GM12874 (cell line): ENCODE measurements around the gene FAM236C.
"Not testable (repeated sequence)": the region's sequence is repeated elsewhere in the genome, so short reads cannot be mapped to it uniquely, and the experiment has no call there.

Experiments used
- TF ChIP-seq, protein P1 (sequence below): IDR thresholded peaks from 2 replicates; pipeline ENCODE4 v1.5.1; 2011; ENCODE audit warnings: low read depth, mild to moderate bottlenecking, control low read depth, low read length, moderate library complexity; ENCODE audit not compliant: insufficient read depth

FAM236C gene

DNA sequence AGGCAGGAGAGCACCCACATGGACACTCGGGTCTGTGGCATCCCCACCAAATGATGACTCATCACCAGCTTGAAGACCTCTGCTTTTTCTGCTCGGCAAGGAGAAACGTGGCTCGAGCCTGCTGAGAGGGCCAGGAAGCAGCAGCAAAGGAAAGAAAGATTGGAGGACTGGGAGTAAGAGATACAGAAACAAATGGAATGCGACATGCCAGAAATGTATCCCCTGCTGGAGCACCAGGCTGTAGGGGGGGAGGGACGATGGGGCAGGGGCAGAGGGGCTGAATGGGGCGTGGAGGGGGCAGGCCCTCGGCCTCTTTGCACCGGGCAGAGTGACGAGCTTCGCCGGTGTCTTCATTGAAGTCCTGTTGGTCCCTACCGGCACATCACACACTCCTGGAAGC is at the start of gene FAM236C:
FAM236C (plus strand) TSS at position 301 of the 400 bp plus-strand sequence. CDS start 100 bp downstream, outside the sequence.
- TF ChIP-seq, protein P1, sequence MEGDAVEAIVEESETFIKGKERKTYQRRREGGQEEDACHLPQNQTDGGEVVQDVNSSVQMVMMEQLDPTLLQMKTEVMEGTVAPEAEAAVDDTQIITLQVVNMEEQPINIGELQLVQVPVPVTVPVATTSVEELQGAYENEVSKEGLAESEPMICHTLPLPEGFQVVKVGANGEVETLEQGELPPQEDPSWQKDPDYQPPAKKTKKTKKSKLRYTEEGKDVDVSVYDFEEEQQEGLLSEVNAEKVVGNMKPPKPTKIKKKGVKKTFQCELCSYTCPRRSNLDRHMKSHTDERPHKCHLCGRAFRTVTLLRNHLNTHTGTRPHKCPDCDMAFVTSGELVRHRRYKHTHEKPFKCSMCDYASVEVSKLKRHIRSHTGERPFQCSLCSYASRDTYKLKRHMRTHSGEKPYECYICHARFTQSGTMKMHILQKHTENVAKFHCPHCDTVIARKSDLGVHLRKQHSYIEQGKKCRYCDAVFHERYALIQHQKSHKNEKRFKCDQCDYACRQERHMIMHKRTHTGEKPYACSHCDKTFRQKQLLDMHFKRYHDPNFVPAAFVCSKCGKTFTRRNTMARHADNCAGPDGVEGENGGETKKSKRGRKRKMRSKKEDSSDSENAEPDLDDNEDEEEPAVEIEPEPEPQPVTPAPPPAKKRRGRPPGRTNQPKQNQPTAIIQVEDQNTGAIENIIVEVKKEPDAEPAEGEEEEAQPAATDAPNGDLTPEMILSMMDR = not testable (repeated sequence)

DNA sequence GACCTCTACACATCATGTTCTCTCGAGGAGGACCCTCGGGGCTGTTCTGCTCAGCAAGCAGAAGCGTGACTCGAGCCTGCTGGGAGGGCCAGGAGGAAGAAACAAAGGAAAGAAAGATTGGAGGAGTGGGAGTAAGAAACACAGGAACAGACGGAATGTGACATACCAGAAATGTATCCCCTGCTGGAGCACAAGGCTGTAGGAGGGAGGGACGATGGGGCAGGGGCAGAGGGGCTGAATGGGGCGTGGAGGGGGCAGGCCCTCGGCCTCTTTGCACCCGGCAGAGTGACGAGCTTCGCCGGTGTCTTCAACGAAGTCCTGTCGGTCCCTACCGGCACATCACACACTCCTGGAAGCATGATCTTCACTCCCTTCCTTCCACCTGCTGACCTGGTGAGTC is 25.5 kb downstream of the FAM236C start, which contains the start of gene FAM236A:
FAM236A (plus strand) TSS at position 301 of the 400 bp plus-strand sequence; CDS start at position 358, 57 bp downstream.
- TF ChIP-seq, protein P1 = not testable (repeated sequence)

DNA sequence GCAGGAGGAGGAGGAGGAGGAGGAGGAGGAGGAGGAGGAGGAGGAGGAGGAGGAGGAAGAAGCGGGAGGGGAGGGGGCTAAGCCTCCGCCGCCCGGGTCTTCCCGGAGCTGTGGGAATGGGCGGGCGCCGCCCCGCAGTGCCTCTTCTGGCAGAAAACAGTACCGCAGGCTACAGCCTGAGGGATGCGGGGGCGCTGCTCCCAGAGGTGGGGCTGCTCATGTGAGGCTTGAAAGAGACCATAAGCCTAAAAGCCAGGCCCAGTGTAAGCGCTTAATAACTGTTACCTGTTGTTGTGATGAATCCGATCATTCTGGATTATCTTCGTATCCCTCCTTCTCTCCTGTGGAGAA is 31.4 kb downstream of the FAM236C start, which contains the start of gene DMRTC1:
DMRTC1 (minus strand) TSS at position 19 of the 351 bp plus-strand sequence. CDS start 68,143 bp downstream, outside the sequence.
- TF ChIP-seq, protein P1 = not testable (repeated sequence)
